ENCODE results near the gene SDF4. TPM values are rescaled to one million over a fixed set of nuclear protein-coding genes. Genes with fewer than 3 reads are reported as not detected.
A peak's percentile ranks its signal among the peaks of the same experiment; 100 is the strongest.

Gene SDF4
- total and polyA plus RNA-seq, 2 donors (not counting 1 experiment from before 2014, with no cell fraction given), result 100 to 143 TPM

DNA sequence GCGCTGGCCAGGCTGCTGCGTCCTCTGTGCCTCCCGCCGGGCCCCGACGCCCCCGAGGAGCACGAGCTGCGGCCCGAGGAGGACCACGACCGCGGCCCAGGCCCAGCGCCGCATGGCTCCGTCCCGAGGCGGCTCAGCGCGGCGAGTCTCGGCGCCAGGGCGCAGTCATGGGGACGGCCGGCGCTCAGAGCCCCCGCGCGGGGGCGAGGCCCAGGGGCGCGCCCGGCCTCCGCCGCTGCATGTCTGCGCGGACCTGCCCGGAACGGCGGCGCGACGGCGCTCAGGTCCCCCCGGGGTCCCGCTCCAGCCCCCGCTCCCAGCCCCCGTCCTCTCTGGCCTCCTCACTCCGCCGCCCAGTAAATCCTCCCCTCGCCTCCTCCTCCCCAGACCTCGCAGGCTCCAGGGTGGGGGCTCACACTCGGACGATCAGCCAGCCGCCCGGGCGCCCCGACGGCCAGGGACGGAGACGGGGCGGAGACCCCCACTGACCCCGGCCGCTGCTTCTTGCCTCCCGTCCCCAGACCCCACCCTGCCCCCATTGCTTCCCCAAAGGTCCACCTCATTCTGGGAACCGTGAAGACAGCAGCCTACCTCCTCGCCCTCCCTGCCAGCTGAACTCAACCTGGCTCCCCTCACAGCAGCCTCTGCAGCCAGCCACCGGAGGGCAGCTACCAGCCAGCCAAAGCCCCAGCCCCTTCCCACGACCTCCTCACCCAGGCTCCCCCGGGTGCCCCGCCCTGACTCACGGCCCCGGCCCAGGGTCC is 15.0 kb upstream of the SDF4 start, which contains the start of gene C1QTNF12:
TSS of gene C1QTNF12 (minus strand) at position 146 of the 764 bp plus-strand sequence. CDS start at position 114, 32 bp downstream.
- ATAC-seq (ENCODE audit: low read depth) (no peak), DNase-seq (no peak)
- Histone ChIP-seq H3K9ac (ENCODE audit: low read length) (no peak within 1 kb of the TSS), H3K36me3 (replicated peaks in 1 of 2; ENCODE audit: control extremely low read depth in 1 of 2, control insufficient read depth in 1 of 2, extremely low read depth in 1 of 2, insufficient read depth in 2 of 2, low read length in 1 of 2) (no peaks in the 10 kb centered on the region), H3K27me3 (replicated peaks in 1 of 4; ENCODE audit: control extremely low read depth in 1 of 4, control insufficient read depth in 3 of 4, insufficient read depth in 4 of 4, low read length in 3 of 4) (peaks cover 0 to 29% (median 11%) of the 10 kb centered on the region in 4 experiments), H4K20me1 (ENCODE audit: control insufficient read depth, insufficient read depth, low read length, poor library complexity, severe bottlenecking) (peaks cover 11% of the 10 kb centered on the region), H3K4me1 (ENCODE audit: control insufficient read depth in 2 of 2, insufficient read depth in 2 of 2, low read length in 2 of 2) (peaks cover 28 to 30% of the 10 kb centered on the region in 2 donors), H3K79me2 (ENCODE audit: control insufficient read depth, insufficient read depth, low read length) (peaks cover 3% of the 10 kb centered on the region), H3K27ac (ENCODE audit: low read length in 2 of 2) (no peak within 1 kb of the TSS), H2AFZ (ENCODE audit: insufficient read depth, low read depth, low read length, poor library complexity, severe bottlenecking) (peak within 1 kb of the TSS; percentile 16), H3K4me3 (ENCODE audit: control extremely low read depth in 1 of 5, extremely low read depth in 1 of 5, insufficient read depth in 1 of 5, low read depth in 2 of 5, low read length in 4 of 5) (no peak within 1 kb of the TSS), H3K9me3 (ENCODE audit: control extremely low read depth in 1 of 3, control insufficient read depth in 2 of 3, insufficient read depth in 1 of 3, low read length in 2 of 3) (peaks cover 0 to 10% (median 0%) of the 10 kb centered on the region in 3 donors), H3K4me2 (replicated peaks; ENCODE audit: low read depth, low read length, poor library complexity, severe bottlenecking) (peak within 1 kb of the TSS; percentile 56)
- no peak for TF ChIP-seq EZH2 (IDR thresholded peaks at IDR 0.05; ENCODE audit: borderline replicate concordance, insufficient read depth, low read depth, low read length, poor library complexity, severe bottlenecking)
- TF ChIP-seq, protein P1, sequence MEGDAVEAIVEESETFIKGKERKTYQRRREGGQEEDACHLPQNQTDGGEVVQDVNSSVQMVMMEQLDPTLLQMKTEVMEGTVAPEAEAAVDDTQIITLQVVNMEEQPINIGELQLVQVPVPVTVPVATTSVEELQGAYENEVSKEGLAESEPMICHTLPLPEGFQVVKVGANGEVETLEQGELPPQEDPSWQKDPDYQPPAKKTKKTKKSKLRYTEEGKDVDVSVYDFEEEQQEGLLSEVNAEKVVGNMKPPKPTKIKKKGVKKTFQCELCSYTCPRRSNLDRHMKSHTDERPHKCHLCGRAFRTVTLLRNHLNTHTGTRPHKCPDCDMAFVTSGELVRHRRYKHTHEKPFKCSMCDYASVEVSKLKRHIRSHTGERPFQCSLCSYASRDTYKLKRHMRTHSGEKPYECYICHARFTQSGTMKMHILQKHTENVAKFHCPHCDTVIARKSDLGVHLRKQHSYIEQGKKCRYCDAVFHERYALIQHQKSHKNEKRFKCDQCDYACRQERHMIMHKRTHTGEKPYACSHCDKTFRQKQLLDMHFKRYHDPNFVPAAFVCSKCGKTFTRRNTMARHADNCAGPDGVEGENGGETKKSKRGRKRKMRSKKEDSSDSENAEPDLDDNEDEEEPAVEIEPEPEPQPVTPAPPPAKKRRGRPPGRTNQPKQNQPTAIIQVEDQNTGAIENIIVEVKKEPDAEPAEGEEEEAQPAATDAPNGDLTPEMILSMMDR (IDR thresholded peaks at IDR 0.05), result no peak
- H3K27ac Mint-ChIP-seq, result no peak within 1 kb of the TSS
- H3K27me3 Mint-ChIP-seq, result no peaks in the 10 kb centered on the region
- WGBS (ENCODE audit: insufficient coverage), result 7% methylated on average over 70 of the region's 74 CpGs
- POLR2A ChIA-PET, result no interaction called here
- H3K4me3 Mint-ChIP-seq, result no peak within 1 kb of the TSS
- no peaks in the 10 kb centered on the region for H3K9me3 Mint-ChIP-seq (ENCODE audit: insufficient read depth)
- CTCF ChIA-PET, result interaction anchor here (1.1 to 1.5 kb wide), 2 partner anchors 124 to 125 kb away, joined by 4 to 5 read pairs; no protein-coding TSS in a partner anchor
- intact Hi-C loops (cut with micrococcal nuclease), result no loop called here
- peaks cover 16% of the 10 kb centered on the region for H3K4me1 Mint-ChIP-seq

Measured in B cell (primary cell).